A549 (cell line): Measurements from ENCODE around the gene FHIT.

Experiments used
- CHD2 ChIP-seq: fragments of 150-350 bp; IDR thresholded peaks from 2 replicates; pipeline ENCODE4 v1.6.1; 2014; ENCODE audit warnings: low read length; ENCODE audit not compliant: partially characterized antibody
- RAD21 ChIP-seq, 2 experiments: fragments of >200 bp in 1 of 2; sonication (Bioruptor Twin) in 1 of 2; formaldehyde crosslinking in 1 of 2; IDR thresholded peaks in 1 of 2; conservative IDR thresholded peaks in 1 of 2; 2 replicates in 1 of 2; 3 replicates in 1 of 2; pipeline ENCODE4 v1.6.1; 2012 to 2018; ENCODE audit warnings: inconsistent platforms in 1 of 2
- TF ChIP-seq, protein P1 (sequence below): fragments of >200 bp; sonication (Bioruptor Twin); formaldehyde crosslinking; IDR thresholded peaks from 3 replicates; pipeline ENCODE4 v1.5.1; 2016

DNA sequence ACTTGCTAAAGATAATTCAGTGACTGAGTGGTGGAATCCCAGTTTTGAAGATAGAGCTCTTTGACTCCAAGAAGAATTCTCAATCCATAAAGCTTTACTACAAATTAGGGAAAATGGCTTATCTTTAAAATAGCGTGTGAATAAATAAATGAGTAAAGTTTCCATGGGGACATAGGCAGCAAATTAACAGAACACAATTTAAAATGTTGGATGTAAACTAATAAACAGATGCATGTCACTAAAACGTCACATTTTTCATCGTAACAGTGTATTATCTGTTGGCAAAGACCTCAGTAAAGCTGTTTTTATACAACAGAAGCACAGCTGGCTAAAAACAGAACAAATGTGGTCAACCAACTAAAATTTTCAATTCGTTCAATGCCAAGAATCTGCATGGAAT lies 1287.6 kb downstream of the FHIT start:
- no peak for TF ChIP-seq RAD21 (conservative IDR thresholded peaks at IDR 0.05 in 1 of 2, IDR thresholded peaks at IDR 0.05 in 1 of 2)
- TF ChIP-seq, protein P1, sequence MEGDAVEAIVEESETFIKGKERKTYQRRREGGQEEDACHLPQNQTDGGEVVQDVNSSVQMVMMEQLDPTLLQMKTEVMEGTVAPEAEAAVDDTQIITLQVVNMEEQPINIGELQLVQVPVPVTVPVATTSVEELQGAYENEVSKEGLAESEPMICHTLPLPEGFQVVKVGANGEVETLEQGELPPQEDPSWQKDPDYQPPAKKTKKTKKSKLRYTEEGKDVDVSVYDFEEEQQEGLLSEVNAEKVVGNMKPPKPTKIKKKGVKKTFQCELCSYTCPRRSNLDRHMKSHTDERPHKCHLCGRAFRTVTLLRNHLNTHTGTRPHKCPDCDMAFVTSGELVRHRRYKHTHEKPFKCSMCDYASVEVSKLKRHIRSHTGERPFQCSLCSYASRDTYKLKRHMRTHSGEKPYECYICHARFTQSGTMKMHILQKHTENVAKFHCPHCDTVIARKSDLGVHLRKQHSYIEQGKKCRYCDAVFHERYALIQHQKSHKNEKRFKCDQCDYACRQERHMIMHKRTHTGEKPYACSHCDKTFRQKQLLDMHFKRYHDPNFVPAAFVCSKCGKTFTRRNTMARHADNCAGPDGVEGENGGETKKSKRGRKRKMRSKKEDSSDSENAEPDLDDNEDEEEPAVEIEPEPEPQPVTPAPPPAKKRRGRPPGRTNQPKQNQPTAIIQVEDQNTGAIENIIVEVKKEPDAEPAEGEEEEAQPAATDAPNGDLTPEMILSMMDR = no peak
- TF ChIP-seq CHD2 = no peak
